ENCODE results near the gene NET1.

NET1 gene

GRCh38 chr10:5486853-5487235 is 74.5 kb downstream of the NET1 start:
- no peak for DNase-seq

- no peak for DNase-seq
Observed at GRCh38 chr10:5488272-5489161, 76.2 kb downstream of the NET1 start.

- no peak for DNase-seq
Observed at GRCh38 chr10:5490032-5490431, 77.7 kb downstream of the NET1 start.

- DNase-seq, result no peak
Observed at GRCh38 chr10:5490698-5491464, 78.5 kb downstream of the NET1 start.

GRCh38 chr10:5491477-5491876 is 79.1 kb downstream of the NET1 start:
- DNase-seq, result no peak

- no peak for DNase-seq
Observed at GRCh38 chr10:5492322-5492855, 80.0 kb downstream of the NET1 start.

GRCh38 chr10:5492929-5493576 is 80.7 kb downstream of the NET1 start:
- DNase-seq, result no peak

GRCh38 chr10:5493691-5494090 is 81.3 kb downstream of the NET1 start:
- no peak for DNase-seq

GRCh38 chr10:5494611-5495010 is 82.3 kb downstream of the NET1 start:
- no peak for DNase-seq

- no peak for DNase-seq
Observed at GRCh38 chr10:5496261-5497250, 84.2 kb downstream of the NET1 start.

GRCh38 chr10:5497289-5497688 is 84.9 kb downstream of the NET1 start:
- no peak for DNase-seq

GRCh38 chr10:5497948-5498730 is 85.8 kb downstream of the NET1 start:
- DNase-seq, result no peak

GRCh38 chr10:5498791-5499492 is 86.6 kb downstream of the NET1 start:
- no peak for DNase-seq

GRCh38 chr10:5499493-5500140 is 87.3 kb downstream of the NET1 start, which contains the start of gene CALML5:
Gene CALML5, minus strand, starts transcription at chr10:5499570. Its CDS starts 132 bp downstream, at chr10:5499438.
- no peak for DNase-seq

- DNase-seq, result no peak
Observed at GRCh38 chr10:5500162-5500670, 87.9 kb downstream of the NET1 start.

GRCh38 chr10:5500910-5501309 is 88.6 kb downstream of the NET1 start:
- DNase-seq, result no peak

- no peak for DNase-seq
Observed at GRCh38 chr10:5502061-5502521, 89.7 kb downstream of the NET1 start.

- DNase-seq, result no peak
Observed at GRCh38 chr10:5502571-5503476, 90.5 kb downstream of the NET1 start.

GRCh38 chr10:5503477-5503835 is 91.1 kb downstream of the NET1 start:
- DNase-seq, result no peak

All from fibroblast of skin of right biceps (primary cell).